Cardiac muscle cell (in vitro differentiated cells and primary cell): Measurements from ENCODE around the gene TMEM131. TPM values are rescaled to one million over a fixed set of nuclear protein-coding genes. Genes with fewer than 3 reads are reported as not detected.
A peak's percentile ranks its signal among the peaks of the same experiment; 100 is the strongest.

Experiments used
- DNase-seq, 2 donors: peaks; one replicate each; pipeline versions ENCODE4 v3.0.0 to v3.0.0-alpha.2; 2010 to 2017; ENCODE audit warnings: low read depth in 1 of 2, low spot score in 1 of 2
- H3K27ac ChIP-seq: fragments of 200-600 bp; sonication (generic); 2 replicates; pipeline ENCODE4 v1.5.1; 2016
- H3K27me3 ChIP-seq: fragments of 200-600 bp; sonication (generic); 2 replicates; pipeline ENCODE4 v1.6.0; 2016; ENCODE audit warnings: control low read depth
- H3K36me3 ChIP-seq: fragments of 200-600 bp; sonication (generic); 2 replicates; pipeline ENCODE4 v1.5.1; 2016; ENCODE audit warnings: control low read depth
- H3K4me1 ChIP-seq: fragments of 200-600 bp; sonication (generic); 2 replicates; pipeline ENCODE4 v1.8.1; 2017; ENCODE audit warnings: low read depth, mild to moderate bottlenecking, mixed run types
- H3K4me3 ChIP-seq: fragments of 200-600 bp; sonication (generic); 2 replicates; pipeline ENCODE4 v1.5.1; 2016; ENCODE audit warnings: mild to moderate bottlenecking
- H3K9me3 ChIP-seq: fragments of 200-600 bp; sonication (generic); 2 replicates; pipeline ENCODE4 v1.5.1; 2017; ENCODE audit warnings: low read depth, mild to moderate bottlenecking, control low read depth
- polyA plus RNA-seq: library from polyadenylated mRNA; unstranded; fragments of >200 nt; fragmentation: Nextera tagmentation; extraction: Ambion mirVana; gene quantifications from 2 replicates; pipeline ENCODE4 v1.2.1, GENCODE V29; 2016
- total RNA-seq: library from RNA; depleted of rRNA; stranded (reverse); fragments of >200 nt; gene quantifications from 2 replicates; pipeline ENCODE4 v1.2.3, GENCODE V29; 2016
- TF ChIP-seq, protein P1 (sequence below): IDR thresholded peaks from 2 replicates; pipeline ENCODE4 v1.5.1; 2012; ENCODE audit warnings: low read depth, mild to moderate bottlenecking, low read length

The TMEM131 gene
- total and polyA plus RNA-seq, 2 experiments from 2014 or later, result 16.3 to 19.1 TPM

DNA sequence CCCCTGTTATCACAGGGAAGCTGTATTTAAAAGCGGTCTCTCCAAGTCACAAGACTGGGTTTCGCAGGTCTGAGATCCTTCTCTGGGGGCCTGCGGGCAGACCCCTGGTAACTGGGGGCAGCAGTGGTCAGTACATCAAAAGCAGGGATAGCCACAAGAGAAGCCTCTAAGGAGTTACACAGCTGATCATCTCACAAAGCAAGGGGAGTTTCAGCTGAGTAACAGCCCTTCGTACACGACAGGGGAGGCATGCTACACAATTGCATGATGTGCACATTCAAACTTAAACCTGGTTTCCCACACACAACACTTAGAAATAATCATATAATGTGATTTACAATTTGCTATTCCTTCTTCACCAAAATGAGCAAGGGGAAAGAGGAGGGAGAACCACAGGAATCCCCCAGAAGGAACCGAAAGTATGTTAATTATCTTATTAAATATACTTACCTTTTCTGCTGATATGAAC is 87.5 kb downstream of the TMEM131 start:
- Histone ChIP-seq H3K27ac (no peak overlapping the region), H3K9me3 (no peaks in the 10 kb centered on the region), H3K4me3 (no peak overlapping the region), H3K27me3 (no peaks in the 10 kb centered on the region), H3K36me3 (no peaks in the 10 kb centered on the region), H3K4me1 (peaks cover 11% of the 10 kb centered on the region)
- TF ChIP-seq, protein P1, sequence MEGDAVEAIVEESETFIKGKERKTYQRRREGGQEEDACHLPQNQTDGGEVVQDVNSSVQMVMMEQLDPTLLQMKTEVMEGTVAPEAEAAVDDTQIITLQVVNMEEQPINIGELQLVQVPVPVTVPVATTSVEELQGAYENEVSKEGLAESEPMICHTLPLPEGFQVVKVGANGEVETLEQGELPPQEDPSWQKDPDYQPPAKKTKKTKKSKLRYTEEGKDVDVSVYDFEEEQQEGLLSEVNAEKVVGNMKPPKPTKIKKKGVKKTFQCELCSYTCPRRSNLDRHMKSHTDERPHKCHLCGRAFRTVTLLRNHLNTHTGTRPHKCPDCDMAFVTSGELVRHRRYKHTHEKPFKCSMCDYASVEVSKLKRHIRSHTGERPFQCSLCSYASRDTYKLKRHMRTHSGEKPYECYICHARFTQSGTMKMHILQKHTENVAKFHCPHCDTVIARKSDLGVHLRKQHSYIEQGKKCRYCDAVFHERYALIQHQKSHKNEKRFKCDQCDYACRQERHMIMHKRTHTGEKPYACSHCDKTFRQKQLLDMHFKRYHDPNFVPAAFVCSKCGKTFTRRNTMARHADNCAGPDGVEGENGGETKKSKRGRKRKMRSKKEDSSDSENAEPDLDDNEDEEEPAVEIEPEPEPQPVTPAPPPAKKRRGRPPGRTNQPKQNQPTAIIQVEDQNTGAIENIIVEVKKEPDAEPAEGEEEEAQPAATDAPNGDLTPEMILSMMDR, result no peak
- DNase-seq, result no peak

GRCh38 chr2:97907369-97908100 is 88.2 kb downstream of the TMEM131 start:
- Histone ChIP-seq H3K27ac (no peak overlapping the region), H3K36me3 (no peaks in the 10 kb centered on the region), H3K27me3 (no peaks in the 10 kb centered on the region), H3K9me3 (no peaks in the 10 kb centered on the region), H3K4me1 (peaks cover 11% of the 10 kb centered on the region), H3K4me3 (no peak overlapping the region)
- no peak for DNase-seq
- TF ChIP-seq, protein P1, result no peak

- H3K27ac ChIP-seq, result no peak overlapping the region
- H3K27me3 ChIP-seq, result no peaks in the 10 kb centered on the region
- H3K36me3 ChIP-seq, result no peaks in the 10 kb centered on the region
- H3K4me1 ChIP-seq, result no peaks in the 10 kb centered on the region
- H3K9me3 ChIP-seq, result no peaks in the 10 kb centered on the region
- no peak overlapping the region for H3K4me3 ChIP-seq
- peak in 1 of 2 donors; percentile 7 for DNase-seq
- TF ChIP-seq, protein P1, result no peak
These were observed 89.4 kb downstream of the TMEM131 start for GRCh38 chr2:97906307-97906706.

GRCh38 chr2:97905294-97905693 is 90.5 kb downstream of the TMEM131 start:
- TF ChIP-seq, protein P1, result no peak
- Histone ChIP-seq H3K9me3 (no peaks in the 10 kb centered on the region), H3K4me3 (no peak overlapping the region), H3K27me3 (no peaks in the 10 kb centered on the region), H3K27ac (no peak overlapping the region), H3K4me1 (no peaks in the 10 kb centered on the region), H3K36me3 (no peaks in the 10 kb centered on the region)
- DNase-seq, result no peak

DNA sequence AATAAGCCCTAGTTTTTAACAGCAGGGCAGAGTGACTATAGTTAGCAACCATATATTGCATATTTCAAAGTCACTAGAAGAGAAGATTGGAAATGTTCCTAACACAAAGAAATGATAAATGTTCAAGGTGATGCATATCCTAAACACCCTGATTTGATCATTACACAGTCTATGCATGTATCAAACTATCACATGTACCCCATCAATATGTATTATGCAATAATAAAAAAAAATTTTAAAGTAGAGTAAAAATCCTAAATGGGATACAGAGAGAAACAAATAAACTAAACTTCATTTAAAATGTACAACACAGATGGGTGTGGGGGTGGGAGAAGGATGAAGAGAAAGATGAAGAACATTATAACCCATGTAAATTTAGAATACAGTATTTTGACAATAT is 93.9 kb downstream of the TMEM131 start:
- TF ChIP-seq, protein P1, result no peak
- no peak for DNase-seq
- Histone ChIP-seq H3K27me3 (no peaks in the 10 kb centered on the region), H3K9me3 (no peaks in the 10 kb centered on the region), H3K4me3 (no peak overlapping the region), H3K36me3 (no peaks in the 10 kb centered on the region), H3K4me1 (no peaks in the 10 kb centered on the region), H3K27ac (no peak overlapping the region)
